ENCODE data around the gene UBE3B. TPM values are rescaled to one million over a fixed set of nuclear protein-coding genes. Genes with fewer than 3 reads are reported as not detected.

The UBE3B gene
- total RNA-seq, 1 experiment from 2014 or later: 38.6 TPM

DNA sequence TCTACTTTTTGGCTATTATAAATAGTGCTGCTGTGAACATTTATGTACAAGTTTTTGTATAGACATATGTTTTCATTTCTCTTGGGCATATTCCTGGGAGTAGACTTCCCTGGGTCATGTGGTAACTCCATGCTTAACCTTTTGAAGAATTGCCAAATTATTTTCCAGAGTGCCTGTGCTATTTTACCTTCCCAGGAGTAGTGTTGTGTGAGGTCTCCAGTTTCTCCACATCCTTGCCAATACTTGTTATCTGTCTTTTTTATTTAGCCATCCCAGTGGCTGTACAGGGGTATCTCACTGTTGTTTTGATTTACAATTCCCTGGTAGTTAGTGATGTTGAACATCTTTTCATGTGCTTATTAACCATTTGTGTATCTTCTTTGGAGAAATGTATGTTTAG lies 18.9 kb downstream of the UBE3B start:
- no TSS peak for BruUV-seq (replicated peaks)
- DNase-seq (ENCODE audit: unreplicated experiment): no peak
- Mint-ChIP-seq H3K27ac (ENCODE audit: low read depth, unreplicated experiment) (no peak overlapping the region), H3K4me3 (ENCODE audit: unreplicated experiment) (no peak overlapping the region), H3K9me3 (ENCODE audit: unreplicated experiment) (no peaks in the 10 kb centered on the region), H3K27me3 (ENCODE audit: insufficient read depth, unreplicated experiment) (no peaks in the 10 kb centered on the region), H3K4me1 (ENCODE audit: insufficient read depth, unreplicated experiment) (peaks cover 10% of the 10 kb centered on the region), H3K36me3 (ENCODE audit: insufficient read depth, unreplicated experiment) (peaks cover 61% of the 10 kb centered on the region)
- TF ChIP-seq, protein P1, sequence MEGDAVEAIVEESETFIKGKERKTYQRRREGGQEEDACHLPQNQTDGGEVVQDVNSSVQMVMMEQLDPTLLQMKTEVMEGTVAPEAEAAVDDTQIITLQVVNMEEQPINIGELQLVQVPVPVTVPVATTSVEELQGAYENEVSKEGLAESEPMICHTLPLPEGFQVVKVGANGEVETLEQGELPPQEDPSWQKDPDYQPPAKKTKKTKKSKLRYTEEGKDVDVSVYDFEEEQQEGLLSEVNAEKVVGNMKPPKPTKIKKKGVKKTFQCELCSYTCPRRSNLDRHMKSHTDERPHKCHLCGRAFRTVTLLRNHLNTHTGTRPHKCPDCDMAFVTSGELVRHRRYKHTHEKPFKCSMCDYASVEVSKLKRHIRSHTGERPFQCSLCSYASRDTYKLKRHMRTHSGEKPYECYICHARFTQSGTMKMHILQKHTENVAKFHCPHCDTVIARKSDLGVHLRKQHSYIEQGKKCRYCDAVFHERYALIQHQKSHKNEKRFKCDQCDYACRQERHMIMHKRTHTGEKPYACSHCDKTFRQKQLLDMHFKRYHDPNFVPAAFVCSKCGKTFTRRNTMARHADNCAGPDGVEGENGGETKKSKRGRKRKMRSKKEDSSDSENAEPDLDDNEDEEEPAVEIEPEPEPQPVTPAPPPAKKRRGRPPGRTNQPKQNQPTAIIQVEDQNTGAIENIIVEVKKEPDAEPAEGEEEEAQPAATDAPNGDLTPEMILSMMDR (IDR thresholded peaks at IDR 0.05; ENCODE audit: unreplicated experiment): no peak
- ChIA-PET CTCF (no interaction called here), POLR2A (no interaction called here)
- intact Hi-C loops (cut with micrococcal nuclease): loop anchor here (2.0 kb wide), 1 partner anchor 68 kb away; no protein-coding TSS in a partner anchor

DNA sequence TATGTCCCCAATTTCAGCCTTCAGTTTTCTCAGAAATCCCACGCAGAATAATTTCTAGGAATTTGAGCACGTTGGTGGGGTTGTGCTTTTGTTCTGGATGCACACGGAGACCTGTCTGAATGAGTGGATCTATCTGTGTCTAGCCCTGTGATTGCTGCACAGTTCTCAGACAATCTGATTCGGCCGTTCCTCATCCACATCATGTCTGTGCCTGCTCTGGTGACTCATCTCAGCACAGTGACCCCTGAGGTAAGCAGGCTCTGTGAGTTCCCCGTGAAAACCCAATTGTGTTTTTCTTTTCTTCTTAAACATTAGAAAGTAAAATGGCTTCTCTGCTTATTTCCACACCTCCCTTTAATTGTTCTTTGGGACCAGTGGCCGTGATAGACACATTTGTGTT lies 20.2 kb downstream of the UBE3B start:
- H3K36me3 Mint-ChIP-seq (ENCODE audit: insufficient read depth, unreplicated experiment): peaks cover 60% of the 10 kb centered on the region
- H3K4me3 Mint-ChIP-seq (ENCODE audit: unreplicated experiment): no peak overlapping the region
- no peaks in the 10 kb centered on the region for H3K27me3 Mint-ChIP-seq (ENCODE audit: insufficient read depth, unreplicated experiment)
- no TSS peak for BruUV-seq (replicated peaks)
- ChIA-PET POLR2A (no interaction called here), CTCF (no interaction called here)
- no peaks in the 10 kb centered on the region for H3K9me3 Mint-ChIP-seq (ENCODE audit: unreplicated experiment)
- intact Hi-C loops (cut with micrococcal nuclease): loop anchor here (2.0 kb wide), 1 partner anchor 69 kb away; no protein-coding TSS in a partner anchor
- TF ChIP-seq, protein P1 (IDR thresholded peaks at IDR 0.05; ENCODE audit: unreplicated experiment): no peak
- H3K4me1 Mint-ChIP-seq (ENCODE audit: insufficient read depth, unreplicated experiment): peaks cover 10% of the 10 kb centered on the region
- peak overlapping the region; percentile 74 for H3K27ac Mint-ChIP-seq (ENCODE audit: low read depth, unreplicated experiment)
- DNase-seq (ENCODE audit: unreplicated experiment): peak; percentile 75

DNA sequence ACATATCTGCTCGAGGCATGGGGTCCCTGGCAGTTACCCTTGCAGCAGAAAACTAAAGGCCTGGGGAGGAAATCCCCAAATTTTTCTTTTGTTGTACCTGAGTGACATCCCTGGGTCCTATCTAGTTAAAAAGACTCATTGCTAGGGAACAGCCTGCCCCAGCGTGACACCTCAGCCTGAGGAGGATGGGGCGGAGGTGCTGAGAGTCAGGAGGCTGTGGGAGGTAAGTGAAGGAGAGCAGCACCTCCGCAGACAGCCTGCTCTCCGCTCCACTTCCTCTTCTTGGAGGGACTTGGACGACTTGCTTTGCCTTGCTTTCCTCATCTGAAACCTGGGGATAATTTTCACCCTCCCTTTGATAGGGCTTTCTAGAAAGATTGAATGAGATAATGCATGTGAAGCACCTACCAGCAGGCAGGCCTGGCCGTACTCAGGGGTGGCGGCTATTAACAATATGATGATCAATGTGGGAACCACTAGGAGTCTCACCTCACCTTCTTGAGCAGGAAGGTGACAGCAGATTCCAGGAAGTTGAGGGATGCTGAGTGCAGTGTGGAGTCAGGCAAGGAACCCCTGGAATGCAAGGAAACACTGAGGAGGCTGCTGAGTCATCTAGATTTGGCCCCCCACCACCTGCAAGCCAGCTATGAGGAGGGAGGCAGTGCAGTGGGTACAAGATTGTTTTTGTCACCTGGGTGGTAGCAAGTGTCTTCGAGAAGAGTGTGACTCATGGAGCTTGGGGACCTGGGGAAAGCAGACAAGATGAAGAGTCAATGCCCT lies 23.2 kb downstream of the UBE3B start:
- ChIA-PET POLR2A (no interaction called here), CTCF (interaction anchor here (0.6 to 1.5 kb wide), 6 partner anchors 17 to 277 kb away, joined by 3 to 6 read pairs (median 4); no protein-coding TSS in a partner anchor)
- TF ChIP-seq, protein P1 (IDR thresholded peaks at IDR 0.05; ENCODE audit: unreplicated experiment): no peak
- H3K9me3 Mint-ChIP-seq (ENCODE audit: unreplicated experiment): no peaks in the 10 kb centered on the region
- no peak for DNase-seq (ENCODE audit: unreplicated experiment)
- no peak overlapping the region for H3K27ac Mint-ChIP-seq (ENCODE audit: low read depth, unreplicated experiment)
- H3K4me3 Mint-ChIP-seq (ENCODE audit: unreplicated experiment): no peak overlapping the region
- peaks cover 10% of the 10 kb centered on the region for H3K4me1 Mint-ChIP-seq (ENCODE audit: insufficient read depth, unreplicated experiment)
- no TSS peak for BruUV-seq (replicated peaks)
- peaks cover 80% of the 10 kb centered on the region for H3K36me3 Mint-ChIP-seq (ENCODE audit: insufficient read depth, unreplicated experiment)
- no peaks in the 10 kb centered on the region for H3K27me3 Mint-ChIP-seq (ENCODE audit: insufficient read depth, unreplicated experiment)
- intact Hi-C loops (cut with micrococcal nuclease): no loop called here

DNA sequence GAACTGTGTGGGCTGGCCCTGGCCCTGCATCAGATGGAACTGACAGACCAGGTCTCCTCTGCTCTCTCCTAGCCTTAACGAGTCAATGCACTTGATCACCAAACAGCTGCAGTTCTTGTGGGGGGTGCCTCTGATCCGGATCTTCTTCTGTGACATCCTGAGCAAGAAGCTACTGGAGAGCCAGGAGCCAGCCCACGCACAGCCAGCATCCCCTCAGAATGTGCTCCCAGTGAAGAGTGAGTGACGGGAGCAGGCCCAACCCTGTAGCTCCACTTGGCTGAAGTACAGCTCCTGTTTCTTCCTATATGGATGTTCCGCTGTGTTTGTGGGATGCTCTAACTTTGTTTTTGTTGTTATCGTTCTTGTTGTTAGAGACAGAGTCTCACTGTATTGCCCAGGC lies 23.9 kb downstream of the UBE3B start:
- CTCF ChIA-PET: interaction anchor here (0.6 to 2.4 kb wide), 8 partner anchors 16 to 276 kb away, joined by 3 to 10 read pairs (median 5); no protein-coding TSS in a partner anchor
- BruUV-seq (replicated peaks): no TSS peak
- POLR2A ChIA-PET: no interaction called here
- H3K4me3 Mint-ChIP-seq (ENCODE audit: unreplicated experiment): no peak overlapping the region
- peaks cover 79% of the 10 kb centered on the region for H3K36me3 Mint-ChIP-seq (ENCODE audit: insufficient read depth, unreplicated experiment)
- no peaks in the 10 kb centered on the region for H3K9me3 Mint-ChIP-seq (ENCODE audit: unreplicated experiment)
- DNase-seq (ENCODE audit: unreplicated experiment): no peak
- H3K27me3 Mint-ChIP-seq (ENCODE audit: insufficient read depth, unreplicated experiment): no peaks in the 10 kb centered on the region
- peaks cover 10% of the 10 kb centered on the region for H3K4me1 Mint-ChIP-seq (ENCODE audit: insufficient read depth, unreplicated experiment)
- intact Hi-C loops (cut with micrococcal nuclease): no loop called here
- H3K27ac Mint-ChIP-seq (ENCODE audit: low read depth, unreplicated experiment): no peak overlapping the region
- TF ChIP-seq, protein P1 (IDR thresholded peaks at IDR 0.05; ENCODE audit: unreplicated experiment): no peak

All from MCF 10A (cell line).